A549 (cell line): Measurements from ENCODE around the gene CHI3L1. TPM values are rescaled to one million over a fixed set of nuclear protein-coding genes. Genes with fewer than 3 reads are reported as not detected.

Experiments
- ATAC-seq, 2 experiments: fragments of 200-7000 bp in 1 of 2; fragments of >200 bp in 1 of 2; cut with Nextera tagmentation in 1 of 2; cut with Tn5 transposase in 1 of 2; 3 replicates each; pipeline versions ENCODE4 v1.8.0 to v1.9.1; 2018 to 2020; ENCODE audit warnings: mild to moderate bottlenecking in 1 of 2, moderate library complexity in 1 of 2
- CTCF ChIA-PET: fragments of 300-600 bp; sonication (Branson Sonifier 250); formaldehyde crosslinking; extraction: SDS; loops from one replicate; lab custom pipeline; 2021; ENCODE audit warnings: antibody characterized with exemption, inconsistent platforms; lab: Yijun Ruan, JAX
- POLR2A ChIA-PET: fragments of 350-600 bp; formaldehyde crosslinking; extraction: SDS; loops from one replicate; lab custom pipeline; 2021; ENCODE audit warnings: antibody characterized with exemption, inconsistent platforms; lab: Yijun Ruan, JAX
- DNase-seq, 2 experiments: peaks; one replicate each; pipeline versions ENCODE4 v3.0.0 to v3.0.0-alpha.2; 2011 to 2016; ENCODE audit warnings: low read depth in 1 of 2, low spot score in 1 of 2
- FAIRE-seq: peaks from 2 replicates; lab custom pipeline; 2011; peaks lifted over from hg19 to GRCh38; lab: Jason Lieb, UNC
- H3K27ac ChIP-seq, 2 experiments: fragments of >200 bp; sonication (Bioruptor Twin); formaldehyde crosslinking; 3 replicates each; pipeline ENCODE4 v1.5.1; 2016 to 2017
- H3K4me1 ChIP-seq: fragments of >200 bp; sonication (Bioruptor Twin); formaldehyde crosslinking; 3 replicates; pipeline ENCODE4 v1.6.1; 2016
- H3K4me2 ChIP-seq: fragments of >200 bp; sonication (Bioruptor Twin); formaldehyde crosslinking; 3 replicates; pipeline ENCODE4 v1.6.1; 2016
- H3K4me3 ChIP-seq: fragments of >200 bp; sonication (Bioruptor Twin); formaldehyde crosslinking; 3 replicates; pipeline ENCODE4 v1.5.1; 2016
- H3K9me3 ChIP-seq: fragments of >200 bp; sonication (Bioruptor Twin); formaldehyde crosslinking; 3 replicates; pipeline ENCODE4 v1.6.1; 2016
- CHD4 ChIP-seq: fragments of 200-600 bp; sonication (generic); IDR thresholded peaks from 2 replicates; pipeline ENCODE4 v1.6.1; 2016; ENCODE audit warnings: antibody characterized with exemption, mild to moderate bottlenecking, borderline replicate concordance
- E2F6 ChIP-seq: IDR thresholded peaks from 2 replicates; pipeline ENCODE4 v1.6.1; 2012; ENCODE audit warnings: low read depth, borderline replicate concordance
- EHF ChIP-seq: fragments of 250-450 bp; sonication (Bioruptor Pico); IDR thresholded peaks from 2 replicates; pipeline ENCODE4 v1.5.0; 2020; ENCODE audit warnings: mild to moderate bottlenecking
- FOSB ChIP-seq: fragments of 250-450 bp; sonication (Bioruptor Pico); IDR thresholded peaks from 2 replicates; pipeline ENCODE4 v1.5.0; 2020; ENCODE audit warnings: mild to moderate bottlenecking, moderate library complexity
- FOXS1 ChIP-seq: fragments of 250-450 bp; sonication (Bioruptor Pico); IDR thresholded peaks from 2 replicates; pipeline ENCODE4 v1.5.0; 2020; ENCODE audit warnings: mild to moderate bottlenecking, moderate library complexity
- HDAC2 ChIP-seq: fragments of 200-600 bp; sonication (generic); IDR thresholded peaks from 2 replicates; pipeline ENCODE4 v1.6.1; 2016
- HEYL ChIP-seq: fragments of 250-450 bp; sonication (Bioruptor Pico); IDR thresholded peaks from 2 replicates; pipeline ENCODE4 v1.8.0; 2021; ENCODE audit warnings: mild to moderate bottlenecking, moderate library complexity
- HOXA7 ChIP-seq: fragments of 250-450 bp; sonication (Bioruptor Pico); IDR thresholded peaks from 2 replicates; pipeline ENCODE4 v1.5.0; 2020; ENCODE audit warnings: mild to moderate bottlenecking, moderate library complexity
- HOXB13 ChIP-seq: fragments of 250-450 bp; sonication (Bioruptor Pico); IDR thresholded peaks from 2 replicates; pipeline ENCODE4 v1.5.0; 2020; ENCODE audit warnings: low read depth, mild to moderate bottlenecking, moderate library complexity
- HOXB5 ChIP-seq: fragments of 250-450 bp; sonication (Bioruptor Pico); IDR thresholded peaks from 2 replicates; pipeline ENCODE4 v1.5.0; 2020; ENCODE audit warnings: mild to moderate bottlenecking, moderate library complexity
- KDM5A ChIP-seq: fragments of 200-600 bp; sonication (generic); IDR thresholded peaks from 2 replicates; pipeline ENCODE4 v1.6.1; 2016; ENCODE audit warnings: antibody characterized with exemption, mild to moderate bottlenecking
- MAZ ChIP-seq: fragments of 150-350 bp; IDR thresholded peaks from 2 replicates; pipeline ENCODE4 v1.6.1; 2014; ENCODE audit warnings: antibody characterized with exemption, low read depth, low read length, borderline replicate concordance
- NFE2L2 ChIP-seq: fragments of 150-350 bp; conservative IDR thresholded peaks from 2 replicates; pipeline ENCODE4 v1.6.1; 2014; ENCODE audit warnings: low read length
- PBX3 ChIP-seq: IDR thresholded peaks from 2 replicates; pipeline ENCODE4 v1.6.1; 2012
- POLR2A ChIP-seq: IDR thresholded peaks from 2 replicates; pipeline ENCODE4 v1.6.1; 2012; ENCODE audit warnings: mild to moderate bottlenecking, low read length
- POLR2AphosphoS2 ChIP-seq: conservative IDR thresholded peaks from 2 replicates; pipeline ENCODE4 v1.6.1; 2012; ENCODE audit warnings: low read length, improper control_type of control experiment, inconsistent platforms
- RAD21 ChIP-seq, 2 experiments: fragments of >200 bp in 1 of 2; sonication (Bioruptor Twin) in 1 of 2; formaldehyde crosslinking in 1 of 2; IDR thresholded peaks in 1 of 2; conservative IDR thresholded peaks in 1 of 2; 2 replicates in 1 of 2; 3 replicates in 1 of 2; pipeline ENCODE4 v1.6.1; 2012 to 2018; ENCODE audit warnings: inconsistent platforms in 1 of 2
- RARB ChIP-seq: fragments of 250-450 bp; sonication (Bioruptor Pico); IDR thresholded peaks from 2 replicates; pipeline ENCODE4 v1.8.0; 2021; ENCODE audit warnings: mild to moderate bottlenecking, moderate library complexity
- RCOR1 ChIP-seq: fragments of 150-350 bp; IDR thresholded peaks from 2 replicates; pipeline ENCODE4 v1.6.1; 2014; ENCODE audit warnings: antibody characterized with exemption, low read length, low read depth
- RFX5 ChIP-seq: fragments of 450-650 bp; IDR thresholded peaks from 2 replicates; pipeline ENCODE4 v1.7.1; 2014; ENCODE audit warnings: antibody characterized with exemption, mild to moderate bottlenecking, moderate library complexity
- RNF2 ChIP-seq: fragments of 200-600 bp; sonication (generic); IDR thresholded peaks from 2 replicates; pipeline ENCODE4 v1.6.1; 2016; ENCODE audit warnings: low read depth, mild to moderate bottlenecking, antibody characterized with exemption, moderate library complexity, borderline replicate concordance
- TFCP2L1 ChIP-seq: fragments of 250-450 bp; sonication (Bioruptor Pico); IDR thresholded peaks from 2 replicates; pipeline ENCODE4 v1.5.0; 2021; ENCODE audit warnings: mild to moderate bottlenecking
- ZC3H11A ChIP-seq: fragments of 450-650 bp; IDR thresholded peaks from 2 replicates; pipeline ENCODE4 v1.6.1; 2014; ENCODE audit warnings: antibody characterized with exemption, mild to moderate bottlenecking
- ZNF302 ChIP-seq: fragments of 250-450 bp; sonication (Bioruptor Pico); IDR thresholded peaks from 2 replicates; pipeline ENCODE4 v1.9.0; 2021; ENCODE audit warnings: inconsistent platforms, mild to moderate bottlenecking, moderate library complexity
- WGBS: methylation state at CpG from one replicate; pipeline ENCODE4 v1.1.6; 2017; ENCODE audit errors: missing lambda C conversion rate; 5-methylcytosine and 5-hydroxymethylcytosine counted together
- polyA plus RNA-seq, 4 experiments: library from polyadenylated mRNA; depleted of rRNA in 3 of 4; stranded (reverse); fragments of >200 nt; fragmentation: RNase III in 1 of 4; extraction: RNeasy Plus Mini Kit Qiagen cat#74134 plus additional on column Dnase treatment in 1 of 4; gene quantifications; 2 replicates in 3 of 4; 3 replicates in 1 of 4; pipeline ENCODE4 v1.2.3, GENCODE V29; 2011 to 2017

The CHI3L1 gene
- polyA plus RNA-seq, 2 of the 4 experiments (the other 2 are of a cell fraction) = 0.04 TPM; not detected in 1

GRCh38 chr1:203156280-203156679 lies 30.2 kb downstream of the CHI3L1 start:
- CTCF ChIA-PET = no interaction called here
- H3K4me2 ChIP-seq = no peak overlapping the region

GRCh38 chr1:203153989-203154821 lies 32.3 kb downstream of the CHI3L1 start:
- ATAC-seq (no peak), FAIRE-seq (no peak), DNase-seq (no peak)
- TF ChIP-seq EHF (CRISPR knock-in tag) = no peak
- TF ChIP-seq POLR2A = no peak
- TF ChIP-seq HOXA7 = no peak
- no peak for TF ChIP-seq HDAC2
- TF ChIP-seq FOXS1 = no peak
- TF ChIP-seq RAD21 (conservative IDR thresholded peaks at IDR 0.05 in 1 of 2, IDR thresholded peaks at IDR 0.05 in 1 of 2) = no peak
- TF ChIP-seq KDM5A = no peak
- no peak for TF ChIP-seq E2F6
- no peak for TF ChIP-seq MAZ
- TF ChIP-seq CHD4 = no peak
- no peak for TF ChIP-seq RARB (CRISPR knock-in tag)
- no peak for TF ChIP-seq RFX5
- no peak for TF ChIP-seq ZNF302
- no peak for TF ChIP-seq HEYL
- no peak for TF ChIP-seq TFCP2L1 (CRISPR knock-in tag)
- no peak for TF ChIP-seq RNF2
- Histone ChIP-seq H3K4me1 (peaks cover 19% of the 10 kb centered on the region), H3K27ac (0 out of 6 replicates have a peak overlapping the region, but pooled peaks of 1 of the 2 experiments have one; percentile 20), H3K4me3 (no peak overlapping the region), H3K9me3 (peaks cover 13% of the 10 kb centered on the region), H3K4me2 (no peak overlapping the region)
- POLR2A ChIA-PET = no interaction called here
- CTCF ChIA-PET = interaction anchor here (1.1 to 3.3 kb wide), 5 partner anchors 11 to 114 kb away, joined by 3 to 16 read pairs (median 4); no protein-coding TSS in a partner anchor
- WGBS = 63% methylated on average over 12 of the region's 13 CpGs

More at GRCh38 chr1:203156280-203156679, 30.2 kb downstream of the CHI3L1 start:
- 45% methylated on average over 1 of the region's 1 CpG for WGBS
- ATAC-seq (no peak), FAIRE-seq (no peak)
- H3K4me3 ChIP-seq = no peak overlapping the region
- H3K27ac ChIP-seq = no peak overlapping the region
- peaks cover 13% of the 10 kb centered on the region for H3K9me3 ChIP-seq
- peaks cover 19% of the 10 kb centered on the region for H3K4me1 ChIP-seq
- no peak for TF ChIP-seq ZC3H11A
- TF ChIP-seq POLR2AphosphoS2 = no peak
- TF ChIP-seq HOXB5 (CRISPR knock-in tag) = no peak
- no peak for TF ChIP-seq NFE2L2
- TF ChIP-seq RCOR1 = no peak
- no peak for TF ChIP-seq EHF (CRISPR knock-in tag)
- no peak for TF ChIP-seq FOSB
- TF ChIP-seq RNF2 = no peak
- TF ChIP-seq HOXB13 (CRISPR knock-in tag) = no peak
- no peak for TF ChIP-seq PBX3
- no peak for TF ChIP-seq E2F6
- TF ChIP-seq, all 56 proteins: peak for 0
- POLR2A ChIA-PET = no interaction called here
- no peak for DNase-seq
